Prostate gland (tissue), 2 donors: Measurements from ENCODE around the gene CRYBA2.

Experiments used
- CTCF ChIP-seq, 4 experiments: fragments of 200-600 bp in 2 of 4; fragments of 450-650 bp in 2 of 4; sonication (generic) in 2 of 4; IDR thresholded peaks; 1 replicate in 3 of 4; 2 replicates in 1 of 4; pipeline ENCODE4 v1.5.1; 2016 to 2019; ENCODE audit warnings: antibody characterized with exemption in 4 of 4, mild to moderate bottlenecking in 2 of 4, moderate library complexity in 2 of 4
- POLR2A ChIP-seq: fragments of 450-650 bp; IDR thresholded peaks from one replicate; pipeline ENCODE4 v1.6.1; 2016; ENCODE audit warnings: antibody characterized with exemption, mild to moderate bottlenecking

- no peak for TF ChIP-seq CTCF (IDR thresholded peaks at IDR 0.05)
- no peak for TF ChIP-seq POLR2A
These were observed 22.3 kb downstream of the CRYBA2 start for GRCh38 chr2:218970894-218971293.
